AG04450 (cell line): ENCODE results near the gene EEPD1. TPM values are rescaled to one million over a fixed set of nuclear protein-coding genes. Genes with fewer than 3 reads are reported as not detected.
"Not testable (repeated sequence)": the region's sequence is repeated elsewhere in the genome, so short reads cannot be mapped to it uniquely, and the experiment has no call there.

Source experiments
- CTCF ChIA-PET: fragments of 300-600, 350-600 bp; formaldehyde crosslinking; extraction: SDS; loops from one replicate; lab custom pipeline; 2022; ENCODE audit warnings: antibody characterized with exemption, inconsistent platforms; lab: Charles Lee
- POLR2A ChIA-PET: fragments of 350-600 bp; formaldehyde crosslinking; extraction: SDS; loops from one replicate; lab custom pipeline; 2021; ENCODE audit warnings: antibody characterized with exemption, inconsistent platforms; lab: Yijun Ruan, JAX
- DNase-seq: peaks from one replicate; pipeline ENCODE4 v3.0.0-alpha.2; 2011; ENCODE audit warnings: low read depth, low spot score
- H3K27ac ChIP-seq: one replicate; pipeline ENCODE4 v1.5.1; 2012; ENCODE audit warnings: low read depth, low read length, control low read depth
- H3K27me3 ChIP-seq: one replicate; pipeline ENCODE4 v1.6.0; 2012; ENCODE audit warnings: low read length; ENCODE audit not compliant: control insufficient read depth, insufficient read depth
- H3K4me3 ChIP-seq: 2 replicates; pipeline ENCODE4 v1.5.1; 2011; ENCODE audit warnings: mild to moderate bottlenecking, low read depth, low read length, control low read depth
- H3K9me3 ChIP-seq: 2 replicates; pipeline ENCODE4 v1.5.1; 2012; ENCODE audit warnings: low read length; ENCODE audit not compliant: control insufficient read depth, insufficient read depth
- CTCF ChIP-seq: IDR thresholded peaks from 2 replicates; pipeline ENCODE4 v1.5.1; 2011; ENCODE audit warnings: low read depth, low read length, control low read depth, inconsistent platforms
- polyA plus RNA-seq: library from polyadenylated mRNA; depleted of rRNA; stranded (reverse); fragments of >200 nt; gene quantifications from 2 replicates; pipeline ENCODE4 v1.2.3, GENCODE V29; 2011

The EEPD1 gene
- polyA plus RNA-seq, 1 experiment = 21.1 TPM

- H3K27ac ChIP-seq = no peak overlapping the region
- peaks cover 17% of the 10 kb centered on the region for H3K27me3 ChIP-seq
- no peak for TF ChIP-seq CTCF
- no peak for DNase-seq
- CTCF ChIA-PET = interaction anchor here (1.3 kb wide), 1 partner anchor 13 kb away, joined by 5 read pairs; no protein-coding TSS in a partner anchor
- POLR2A ChIA-PET = no interaction called here
- H3K9me3 ChIP-seq = no peaks in the 10 kb centered on the region
- no peak overlapping the region for H3K4me3 ChIP-seq
These were observed 11.2 kb upstream of the EEPD1 start for GRCh38 chr7:36141850-36142249.

- ChIA-PET CTCF (interaction anchor here (1.3 kb wide), 1 partner anchor 174 kb away, joined by 3 read pairs; no protein-coding TSS in a partner anchor), POLR2A (no interaction called here)
- no peak for DNase-seq
- Histone ChIP-seq H3K9me3 (peaks cover 6% of the 10 kb centered on the region), H3K4me3 (no peak overlapping the region), H3K27me3 (peaks cover 19% of the 10 kb centered on the region), H3K27ac (no peak overlapping the region)
- no peak for TF ChIP-seq CTCF
These were observed 8.9 kb upstream of the EEPD1 start for GRCh38 chr7:36144189-36144588.

- CTCF ChIA-PET = interaction anchor here (1.9 kb wide), 1 partner anchor 17 kb away, joined by 6 read pairs; no protein-coding TSS in a partner anchor
- Histone ChIP-seq H3K4me3 (no peak overlapping the region), H3K27me3 (peaks cover 19% of the 10 kb centered on the region), H3K9me3 (peaks cover 6% of the 10 kb centered on the region), H3K27ac (no peak overlapping the region)
- TF ChIP-seq CTCF = no peak
- POLR2A ChIA-PET = no interaction called here
- DNase-seq = no peak
These were observed 7.4 kb upstream of the EEPD1 start for GRCh38 chr7:36145686-36146085.

- DNase-seq = no peak
- no peak for TF ChIP-seq CTCF
- ChIA-PET POLR2A (no interaction called here), CTCF (no interaction called here)
- Histone ChIP-seq H3K9me3 (peaks cover 6% of the 10 kb centered on the region), H3K4me3 (no peak overlapping the region), H3K27ac (no peak overlapping the region), H3K27me3 (peaks cover 15% of the 10 kb centered on the region)
These were observed 5.7 kb upstream of the EEPD1 start for GRCh38 chr7:36147361-36147760.

GRCh38 chr7:36148422-36149065, 4.5 kb upstream of the EEPD1 start:
- CTCF ChIA-PET = no interaction called here

GRCh38 chr7:36149240-36149639, 3.8 kb upstream of the EEPD1 start:
- CTCF ChIA-PET, POLR2A ChIA-PET, H3K9me3 ChIP-seq: not testable (repeated sequence)

More at GRCh38 chr7:36148422-36149065, 4.5 kb upstream of the EEPD1 start:
- Histone ChIP-seq H3K4me3 (no peak overlapping the region), H3K9me3 (peaks cover 6% of the 10 kb centered on the region), H3K27ac (no peak overlapping the region), H3K27me3 (peaks cover 8% of the 10 kb centered on the region)
- no peak for TF ChIP-seq CTCF
- no peak for DNase-seq
- POLR2A ChIA-PET = no interaction called here

More at GRCh38 chr7:36149240-36149639, 3.8 kb upstream of the EEPD1 start:
- H3K4me3 ChIP-seq, H3K27me3 ChIP-seq, H3K27ac ChIP-seq, DNase-seq: not testable (repeated sequence)
